Activated CD4-positive, alpha-beta memory T cell treated with anti-CD3 and anti-CD28 coated beads for 36 hours (primary cell): ENCODE measurements around the gene EXOC3L4. TPM values are rescaled to one million over a fixed set of nuclear protein-coding genes. Genes with fewer than 3 reads are reported as not detected.
"Not testable (repeated sequence)": the region's sequence is repeated elsewhere in the genome, so short reads cannot be mapped to it uniquely, and the experiment has no call there.

Experiments
- CTCF ChIA-PET: fragments of 350-600 bp; sonication (Branson Sonifier 250); formaldehyde crosslinking; loops from one replicate; lab custom pipeline; 2021; ENCODE audit warnings: antibody characterized with exemption, inconsistent platforms; lab: Charles Lee
- POLR2A ChIA-PET: fragments of 350-600 bp; sonication (Branson Sonifier 250); formaldehyde crosslinking; loops from one replicate; lab custom pipeline; 2021; ENCODE audit warnings: antibody characterized with exemption; lab: Charles Lee
- DNase-seq: peaks from one replicate; pipeline ENCODE4 v3.0.0-alpha.2; 2020
- H3K27ac Mint-ChIP-seq: one replicate; pipeline ENCODE4 v1.8.0; 2021; ENCODE audit warnings: mixed read lengths
- H3K27me3 Mint-ChIP-seq: one replicate; pipeline ENCODE4 v1.8.0; 2021; ENCODE audit warnings: mixed read lengths
- H3K36me3 Mint-ChIP-seq: one replicate; pipeline ENCODE4 v1.8.0; 2021; ENCODE audit warnings: mixed read lengths
- H3K4me1 Mint-ChIP-seq: one replicate; pipeline ENCODE4 v1.8.0; 2021; ENCODE audit warnings: low read depth, mixed read lengths
- H3K4me3 Mint-ChIP-seq: one replicate; pipeline ENCODE4 v1.8.0; 2021; ENCODE audit warnings: mild to moderate bottlenecking, mixed read lengths
- H3K9me3 Mint-ChIP-seq: one replicate; pipeline ENCODE4 v1.8.0; 2021; ENCODE audit warnings: mixed read lengths
- intact Hi-C: fragments of 100-400 bp; cut with micrococcal nuclease; formaldehyde crosslinking; loops from one replicate; pipeline ENCODE4 v1.15.1; 2023
- total RNA-seq, 2 experiments: library from RNA; stranded (reverse); gene quantifications; one replicate each; pipeline ENCODE4 v1.2.3, GENCODE V29; 2021

EXOC3L4 gene
- total RNA-seq, 2 experiments from 2014 or later = not detected

DNA sequence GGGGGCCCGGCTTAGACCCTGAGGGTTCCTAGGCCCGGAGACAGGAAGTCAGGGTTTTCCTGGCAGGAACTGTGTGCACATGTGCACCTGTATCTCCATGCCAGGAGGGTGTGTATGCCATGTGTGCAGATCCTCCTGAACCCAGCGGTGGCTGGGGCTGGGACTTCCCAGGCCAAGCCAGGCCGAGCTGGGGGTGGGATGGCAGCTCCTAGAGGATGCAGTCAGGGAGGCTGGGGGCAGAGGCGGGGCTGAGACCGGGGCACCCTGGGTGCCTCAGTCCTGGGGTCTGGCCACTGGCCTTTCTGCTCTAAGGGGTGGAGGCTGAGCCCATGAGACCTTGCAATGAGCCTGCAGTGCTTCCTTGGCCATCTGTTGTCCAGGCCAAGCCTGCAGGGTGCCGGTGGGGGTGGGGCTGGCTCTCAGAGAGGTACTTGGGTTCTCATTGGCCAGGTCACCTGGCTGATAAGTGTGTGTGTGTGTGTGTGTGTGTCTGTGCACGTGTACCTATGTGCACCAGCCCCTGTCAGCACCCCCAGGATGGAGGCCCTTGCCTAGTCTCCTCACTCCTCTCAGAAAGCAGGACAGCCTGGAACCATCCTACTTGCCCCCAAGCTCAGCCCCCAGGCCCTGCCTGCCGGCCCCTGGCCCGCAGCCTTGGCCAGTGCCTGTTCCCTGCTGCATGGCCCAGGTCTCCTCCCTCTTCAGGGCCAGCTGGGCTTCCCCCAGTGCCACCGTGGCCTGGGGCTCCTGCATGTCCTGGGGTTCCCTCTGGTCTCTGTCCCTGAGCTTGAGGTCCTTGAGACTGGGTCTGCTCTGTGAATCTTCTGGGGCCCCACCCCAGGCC, 18.1 kb downstream of the EXOC3L4 start:
- Mint-ChIP-seq H3K4me3 (no peak overlapping the region), H3K4me1 (peaks cover 3% of the 10 kb centered on the region), H3K27ac (no peak overlapping the region), H3K36me3 (no peaks in the 10 kb centered on the region), H3K9me3 (no peaks in the 10 kb centered on the region), H3K27me3 (peaks cover 5% of the 10 kb centered on the region)
- CTCF ChIA-PET = interaction anchor here (0.8 to 1.0 kb wide), 2 partner anchors 8 to 38 kb away, joined by 3 read pairs; no protein-coding TSS in a partner anchor
- no peak for DNase-seq
- POLR2A ChIA-PET = no interaction called here
- intact Hi-C loops = no loop called here

- H3K4me1 Mint-ChIP-seq = peaks cover 3% of the 10 kb centered on the region
- H3K36me3 Mint-ChIP-seq = no peaks in the 10 kb centered on the region
- intact Hi-C loops = no loop called here
- no peak for DNase-seq
- peaks cover 5% of the 10 kb centered on the region for H3K27me3 Mint-ChIP-seq
- H3K9me3 Mint-ChIP-seq = no peaks in the 10 kb centered on the region
- POLR2A ChIA-PET = no interaction called here
- CTCF ChIA-PET = interaction anchor here (0.8 to 1.0 kb wide), 2 partner anchors 9 to 38 kb away, joined by 3 read pairs; no protein-coding TSS in a partner anchor
- no peak overlapping the region for H3K27ac Mint-ChIP-seq
- no peak overlapping the region for H3K4me3 Mint-ChIP-seq
These were observed 18.8 kb downstream of the EXOC3L4 start for GRCh38 chr14:103113303-103113702.

DNA sequence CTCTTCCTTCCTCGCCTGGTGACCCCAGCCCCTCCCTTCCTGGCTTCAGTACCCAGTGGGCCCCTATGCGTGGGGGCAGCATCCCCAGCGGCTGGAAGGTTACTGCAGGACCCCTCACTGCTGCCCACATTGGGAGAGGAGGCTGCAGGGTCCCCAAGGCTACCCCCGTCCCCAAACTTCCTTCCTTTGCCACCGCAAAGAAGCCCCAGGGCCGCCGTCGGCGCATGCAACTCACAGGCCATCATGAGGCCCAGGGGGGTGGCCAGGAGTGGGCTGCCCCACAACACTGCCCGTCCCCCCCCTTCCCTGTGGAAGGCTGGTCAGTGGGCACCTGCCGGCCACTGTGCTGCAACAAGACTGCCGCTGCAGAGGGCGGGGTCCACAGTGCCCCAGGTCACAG, 19.2 kb downstream of the EXOC3L4 start:
- intact Hi-C loops = no loop called here
- Mint-ChIP-seq H3K9me3 (no peaks in the 10 kb centered on the region), H3K36me3 (no peaks in the 10 kb centered on the region), H3K4me1 (peaks cover 3% of the 10 kb centered on the region), H3K27me3 (peaks cover 5% of the 10 kb centered on the region), H3K4me3 (no peak overlapping the region), H3K27ac (no peak overlapping the region)
- ChIA-PET CTCF (interaction anchor here (0.8 kb wide), 1 partner anchor 39 kb away, joined by 3 read pairs; no protein-coding TSS in a partner anchor), POLR2A (no interaction called here)
- no peak for DNase-seq

- H3K27me3 Mint-ChIP-seq, H3K27ac Mint-ChIP-seq, H3K4me3 Mint-ChIP-seq, H3K9me3 Mint-ChIP-seq, intact Hi-C loops, POLR2A ChIA-PET, H3K4me1 Mint-ChIP-seq, H3K36me3 Mint-ChIP-seq: not testable (repeated sequence)
- peak; percentile 33 for DNase-seq
- CTCF ChIA-PET = interaction anchor here (1.4 to 1.6 kb wide), 2 partner anchors 10 to 11 kb away, joined by 8 read pairs; no protein-coding TSS in a partner anchor
These were observed 20.7 kb downstream of the EXOC3L4 start for GRCh38 chr14:103115086-103115679.

DNA sequence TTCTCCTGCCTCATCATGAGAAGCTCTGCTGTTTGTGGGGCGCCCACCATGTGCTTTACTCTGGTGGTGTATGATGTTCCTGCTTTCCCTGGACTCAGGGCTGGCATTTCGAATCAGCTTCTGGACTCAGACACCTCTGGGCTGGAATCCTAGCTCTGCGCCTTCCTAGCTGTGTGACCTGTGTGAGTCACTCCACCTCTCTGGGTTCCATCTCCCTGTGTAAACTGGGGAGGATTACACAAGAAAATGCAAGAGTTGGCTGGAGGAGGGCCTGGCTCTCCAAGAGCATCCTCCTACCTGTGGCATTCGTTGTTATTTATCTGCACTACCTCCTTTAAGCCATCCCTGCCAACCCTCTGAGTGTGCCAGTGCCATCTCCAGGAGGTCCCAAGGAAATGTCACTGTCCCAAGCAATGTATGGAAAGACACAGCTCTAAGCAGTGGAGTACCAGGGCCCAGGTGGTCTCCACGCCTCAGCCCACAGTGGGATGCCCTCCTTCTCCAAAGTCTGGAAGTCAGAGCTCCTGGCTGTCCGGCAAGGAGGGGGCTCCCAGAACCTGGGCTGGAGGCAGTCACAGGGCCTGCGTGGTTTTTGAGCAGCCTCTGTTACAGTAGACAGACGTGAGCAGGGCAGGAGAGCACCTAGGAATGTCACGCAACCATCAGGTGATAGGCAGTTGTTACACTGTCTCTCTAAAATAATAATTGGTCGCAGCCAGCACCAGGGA, 21.5 kb downstream of the EXOC3L4 start:
- ChIA-PET POLR2A (no interaction called here), CTCF (interaction anchor here (1.4 to 1.6 kb wide), 2 partner anchors 10 to 11 kb away, joined by 8 read pairs; no protein-coding TSS in a partner anchor)
- H3K4me3 Mint-ChIP-seq = no peak overlapping the region
- H3K27me3 Mint-ChIP-seq = peaks cover 9% of the 10 kb centered on the region
- no peaks in the 10 kb centered on the region for H3K9me3 Mint-ChIP-seq
- DNase-seq = no peak
- H3K36me3 Mint-ChIP-seq = no peaks in the 10 kb centered on the region
- no peak overlapping the region for H3K27ac Mint-ChIP-seq
- intact Hi-C loops = no loop called here
- H3K4me1 Mint-ChIP-seq = peaks cover 3% of the 10 kb centered on the region

DNA sequence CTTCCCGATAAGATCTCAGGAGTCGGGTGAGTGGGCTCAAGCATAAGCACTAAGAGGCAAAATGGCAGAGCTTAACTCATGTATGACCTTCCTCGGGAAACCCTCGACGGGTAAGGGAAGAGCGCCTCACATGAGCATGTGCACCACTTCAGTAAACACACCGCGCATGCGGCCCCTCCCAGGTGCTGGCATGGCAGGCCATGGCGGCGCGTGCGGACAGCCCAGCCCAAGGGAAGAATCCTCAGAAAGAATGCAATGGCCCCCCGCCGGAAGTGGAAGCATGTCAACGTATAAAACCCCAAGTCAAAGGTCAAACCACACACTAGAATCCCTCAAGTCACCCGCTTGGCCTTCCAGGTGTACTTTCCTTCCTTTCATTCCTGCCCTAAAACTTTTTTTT, 22.1 kb downstream of the EXOC3L4 start:
- Mint-ChIP-seq H3K9me3 (no peaks in the 10 kb centered on the region), H3K27me3 (peaks cover 12% of the 10 kb centered on the region), H3K36me3 (no peaks in the 10 kb centered on the region), H3K4me3 (no peak overlapping the region), H3K4me1 (peaks cover 3% of the 10 kb centered on the region), H3K27ac (no peak overlapping the region)
- ChIA-PET POLR2A (no interaction called here), CTCF (interaction anchor here (1.4 kb wide), 1 partner anchor 11 kb away, joined by 8 read pairs; no protein-coding TSS in a partner anchor)
- intact Hi-C loops = no loop called here
- DNase-seq = no peak

- peaks cover 17% of the 10 kb centered on the region for H3K27me3 Mint-ChIP-seq
- H3K36me3 Mint-ChIP-seq, H3K27ac Mint-ChIP-seq, POLR2A ChIA-PET, H3K4me3 Mint-ChIP-seq, H3K4me1 Mint-ChIP-seq, H3K9me3 Mint-ChIP-seq, intact Hi-C loops, DNase-seq: not testable (repeated sequence)
- CTCF ChIA-PET = interaction anchor here (1.7 kb wide), 1 partner anchor 13 kb away, joined by 7 read pairs; no protein-coding TSS in a partner anchor
These were observed 23.0 kb downstream of the EXOC3L4 start for GRCh38 chr14:103117499-103117898.

DNA sequence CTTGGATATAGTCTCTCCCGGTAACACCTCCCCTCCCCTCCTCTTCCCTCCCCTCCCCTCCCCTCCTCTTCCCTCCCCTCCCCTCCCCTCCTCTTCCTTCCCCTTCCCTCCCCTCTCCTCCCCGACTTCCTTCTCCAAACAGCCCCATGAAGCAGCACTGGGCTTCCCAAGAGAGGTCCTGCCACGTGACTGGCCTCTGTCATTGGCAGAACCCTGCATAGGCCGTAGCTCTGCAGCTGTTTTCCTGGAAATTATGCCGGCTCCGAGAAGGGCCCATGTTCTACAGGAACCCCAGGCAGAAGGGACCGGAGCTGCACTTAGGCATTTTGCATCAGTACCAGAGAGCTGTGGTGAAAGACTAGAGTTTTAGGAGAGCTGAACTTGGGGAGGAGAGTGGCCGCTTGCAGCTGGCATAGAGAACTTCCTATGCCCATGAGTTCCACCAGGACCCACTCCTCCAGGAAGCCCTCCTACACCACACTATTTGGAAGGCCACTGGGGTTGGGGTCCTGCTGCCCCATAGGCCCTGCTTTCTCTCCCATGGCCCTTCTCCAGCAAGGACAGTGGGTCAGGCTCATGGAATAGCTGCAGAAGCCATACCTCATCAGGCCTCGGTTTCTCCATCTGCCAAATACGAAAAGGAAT, 23.6 kb downstream of the EXOC3L4 start:
- Mint-ChIP-seq H3K9me3 (no peaks in the 10 kb centered on the region), H3K27ac (no peak overlapping the region), H3K4me3 (no peak overlapping the region), H3K27me3 (peaks cover 17% of the 10 kb centered on the region), H3K36me3 (no peaks in the 10 kb centered on the region), H3K4me1 (peaks cover 3% of the 10 kb centered on the region)
- ChIA-PET CTCF (interaction anchor here (1.7 kb wide), 1 partner anchor 13 kb away, joined by 7 read pairs; no protein-coding TSS in a partner anchor), POLR2A (no interaction called here)
- DNase-seq = no peak
- intact Hi-C loops = no loop called here

DNA sequence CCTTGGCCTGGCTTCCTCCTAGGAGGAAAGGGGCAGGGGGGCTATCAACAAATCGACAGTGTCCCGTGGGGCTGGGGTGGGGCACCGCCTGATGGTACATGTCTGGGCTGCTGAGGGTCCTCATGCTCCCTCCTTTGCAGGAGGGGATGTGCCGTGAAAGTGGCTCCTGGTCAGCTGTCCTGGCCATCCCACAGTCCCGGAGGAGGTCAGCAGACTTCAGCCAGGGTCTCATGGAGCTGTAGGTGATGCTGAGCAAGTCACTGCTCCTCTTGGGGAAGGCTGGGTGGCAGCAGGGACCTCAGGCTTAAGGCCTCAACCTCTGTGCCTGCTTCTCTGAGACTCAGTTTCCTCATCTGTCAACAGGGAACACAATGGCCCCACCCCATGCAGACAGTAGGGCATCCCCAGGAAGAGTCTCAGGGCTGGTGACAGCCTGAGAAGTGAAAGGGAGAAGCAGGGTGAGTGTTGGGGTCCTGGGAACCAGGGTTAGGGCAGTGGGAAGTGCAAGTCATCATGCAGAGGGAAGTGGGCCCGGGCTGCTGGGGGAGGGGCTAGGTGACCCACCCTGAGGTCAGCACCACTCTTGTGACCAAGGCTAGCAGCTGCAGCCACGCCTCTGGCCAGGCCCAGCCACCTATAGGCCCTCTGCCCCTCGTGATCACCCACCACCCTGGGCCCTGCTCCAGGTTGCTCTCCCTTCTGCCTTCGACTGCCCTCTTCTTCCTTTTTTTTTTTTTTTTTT, 24.3 kb downstream of the EXOC3L4 start:
- peaks cover 3% of the 10 kb centered on the region for H3K4me1 Mint-ChIP-seq
- H3K36me3 Mint-ChIP-seq = no peaks in the 10 kb centered on the region
- ChIA-PET CTCF (interaction anchor here (1.7 kb wide), 1 partner anchor 14 kb away, joined by 7 read pairs; no protein-coding TSS in a partner anchor), POLR2A (no interaction called here)
- no peak for DNase-seq
- no peaks in the 10 kb centered on the region for H3K9me3 Mint-ChIP-seq
- no peak overlapping the region for H3K4me3 Mint-ChIP-seq
- intact Hi-C loops = no loop called here
- no peak overlapping the region for H3K27ac Mint-ChIP-seq
- H3K27me3 Mint-ChIP-seq = peaks cover 17% of the 10 kb centered on the region

- H3K4me1 Mint-ChIP-seq, POLR2A ChIA-PET, H3K27ac Mint-ChIP-seq, intact Hi-C loops, H3K9me3 Mint-ChIP-seq, H3K36me3 Mint-ChIP-seq, DNase-seq, H3K4me3 Mint-ChIP-seq: not testable (repeated sequence)
- CTCF ChIA-PET = interaction anchor here (2.3 kb wide), 1 partner anchor 15 kb away, joined by 8 read pairs; no protein-coding TSS in a partner anchor
- peaks cover 23% of the 10 kb centered on the region for H3K27me3 Mint-ChIP-seq
These were observed 25.0 kb downstream of the EXOC3L4 start for GRCh38 chr14:103119527-103119926.
